GM19395 (cell line): ENCODE measurements around the gene DYRK2.

Source experiments
- ATAC-seq: cut with Tn5 transposase; IDR thresholded peaks from one replicate; pipeline ENCODE4 v1.9.1; 2021; ENCODE audit warnings: mild to moderate bottlenecking, moderate library complexity; ENCODE audit not compliant: unreplicated experiment

DYRK2 gene

GRCh38 chr12:67698672-67699581 lies 50.4 kb downstream of the DYRK2 start:
- peak; percentile 98 for ATAC-seq

GRCh38 chr12:67701121-67701520 lies 52.6 kb downstream of the DYRK2 start:
- no peak for ATAC-seq

GRCh38 chr12:67702136-67702535 lies 53.6 kb downstream of the DYRK2 start:
- no peak for ATAC-seq

- no peak for ATAC-seq
Measured at GRCh38 chr12:67704071-67704470, 55.5 kb downstream of the DYRK2 start.

- ATAC-seq = no peak
Measured at GRCh38 chr12:67705394-67706370, 57.1 kb downstream of the DYRK2 start.

GRCh38 chr12:67709367-67709954 lies 60.9 kb downstream of the DYRK2 start:
- ATAC-seq = no peak

GRCh38 chr12:67710582-67710981 lies 62.0 kb downstream of the DYRK2 start:
- peak; percentile 98 for ATAC-seq

GRCh38 chr12:67712011-67712410 lies 63.5 kb downstream of the DYRK2 start:
- ATAC-seq = no peak

GRCh38 chr12:67714648-67715047 lies 66.1 kb downstream of the DYRK2 start:
- ATAC-seq = no peak
